GM18867 (cell line): ENCODE data around the gene RBM4B.

ENCODE experiments used
- ATAC-seq: cut with Tn5 transposase; IDR thresholded peaks from one replicate; pipeline ENCODE4 v1.9.1; 2021; ENCODE audit warnings: mild to moderate bottlenecking, moderate library complexity; ENCODE audit not compliant: unreplicated experiment

RBM4B gene

DNA sequence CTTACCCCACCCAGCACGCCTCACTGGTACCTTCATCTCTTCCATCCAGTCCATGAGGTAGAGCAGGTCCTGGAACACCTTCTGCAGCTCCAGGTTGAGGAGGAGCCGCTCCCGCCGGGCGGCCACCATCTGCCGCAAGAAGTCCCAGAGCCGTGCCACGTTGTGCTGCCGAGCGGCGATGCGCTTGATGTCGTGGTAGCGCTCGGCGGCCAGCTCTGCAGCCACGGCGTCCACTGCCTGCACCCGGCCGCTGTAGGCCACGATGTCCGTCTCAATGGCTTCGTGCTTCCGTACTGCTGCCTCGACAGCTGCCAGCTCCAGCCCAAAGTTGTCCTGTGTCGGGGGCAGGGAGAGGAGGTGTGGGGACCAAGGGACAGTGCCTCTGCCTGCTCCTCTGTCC, 29.8 kb upstream of the RBM4B start:
- no peak for ATAC-seq

DNA sequence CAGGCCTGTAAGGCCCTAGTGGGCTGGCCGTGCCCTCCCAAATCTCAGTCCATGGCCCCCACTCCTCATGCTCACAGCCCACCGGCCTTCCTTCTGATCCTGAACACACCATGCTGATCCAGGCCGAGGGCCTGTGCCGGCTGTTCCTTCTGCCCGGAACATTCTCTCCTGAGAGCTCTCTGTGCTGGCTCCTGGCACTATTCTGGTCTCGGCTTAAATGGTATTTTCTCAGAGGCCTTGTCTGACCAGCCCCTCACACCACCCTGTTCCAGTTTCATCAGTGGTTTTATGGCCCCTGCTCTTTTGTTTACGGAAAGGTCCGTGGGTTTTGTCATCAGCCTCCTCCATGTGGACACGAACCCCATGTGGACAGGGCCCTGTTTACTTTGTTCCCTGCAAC, 29.3 kb upstream of the RBM4B start:
- no peak for ATAC-seq

DNA sequence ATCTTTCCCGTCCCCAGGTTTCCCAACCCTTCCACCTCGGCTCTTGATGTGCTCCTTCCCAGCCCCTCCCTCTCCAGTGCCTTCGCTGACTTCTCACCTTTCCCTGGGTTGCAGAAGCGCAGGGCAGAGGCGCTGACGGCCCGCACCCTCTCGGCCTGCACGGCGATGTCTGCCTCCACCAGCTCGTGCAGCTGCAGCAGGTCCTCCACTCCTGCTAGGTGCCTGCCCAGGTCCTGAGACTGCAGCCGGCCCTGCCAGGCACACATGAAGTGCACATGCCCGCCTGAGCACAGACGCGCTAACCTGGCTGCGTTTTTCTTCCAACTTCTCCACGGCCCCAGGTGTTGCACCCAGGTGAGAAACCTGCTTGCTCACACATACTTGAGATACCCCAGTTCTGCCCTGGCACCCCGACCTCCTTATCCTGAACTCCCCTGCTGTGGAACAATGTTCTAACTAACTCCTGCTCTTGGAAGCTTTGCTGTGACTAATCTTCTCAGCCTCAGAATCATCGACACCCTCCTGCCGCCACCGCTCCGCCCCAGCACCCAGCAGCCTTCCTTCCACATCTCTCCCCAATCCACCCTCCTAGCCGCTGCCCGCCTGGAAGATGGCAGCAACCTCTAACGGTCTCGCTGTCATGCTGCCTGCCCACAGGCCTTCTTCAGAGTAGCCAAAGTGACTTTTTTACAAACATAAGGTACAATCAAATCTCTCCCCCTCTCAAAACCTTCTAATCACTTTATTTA, 28.1 kb upstream of the RBM4B start:
- ATAC-seq: no peak

DNA sequence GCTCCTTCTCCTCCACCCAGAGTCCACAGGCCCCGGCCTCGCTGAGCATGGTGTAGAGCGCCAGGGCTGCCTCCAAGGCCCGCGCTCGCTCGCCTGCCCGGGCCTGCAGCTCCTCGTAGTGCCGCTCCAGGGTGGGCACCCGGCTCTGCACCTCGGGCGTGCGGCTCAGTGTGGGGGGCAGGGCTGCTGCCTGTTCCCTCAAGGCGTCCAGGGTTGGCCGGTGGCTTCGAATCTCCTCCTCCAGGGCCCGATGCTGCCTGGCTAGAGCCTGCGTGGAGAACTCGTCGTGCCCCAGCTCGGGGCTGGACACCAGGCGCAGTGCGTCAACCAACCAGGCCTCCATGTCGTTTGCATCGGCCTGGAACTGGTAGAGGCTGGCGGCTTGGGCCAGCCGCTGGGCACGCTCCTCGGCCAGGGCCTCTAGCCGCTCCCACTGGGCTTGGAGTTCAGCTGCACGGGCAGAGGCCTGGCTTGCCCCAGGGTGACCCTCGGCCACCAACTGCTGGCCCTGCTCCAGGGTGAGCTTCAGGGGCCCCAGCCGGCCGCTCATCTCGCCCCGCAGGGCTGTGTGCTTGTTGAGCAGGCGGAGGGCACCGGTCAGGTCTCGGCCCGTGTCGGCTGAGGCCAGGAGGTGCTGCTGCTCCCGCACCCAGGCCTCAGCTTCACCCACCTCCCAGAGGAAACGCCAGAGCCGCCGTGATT, 27.1 kb upstream of the RBM4B start:
- no peak for ATAC-seq

DNA sequence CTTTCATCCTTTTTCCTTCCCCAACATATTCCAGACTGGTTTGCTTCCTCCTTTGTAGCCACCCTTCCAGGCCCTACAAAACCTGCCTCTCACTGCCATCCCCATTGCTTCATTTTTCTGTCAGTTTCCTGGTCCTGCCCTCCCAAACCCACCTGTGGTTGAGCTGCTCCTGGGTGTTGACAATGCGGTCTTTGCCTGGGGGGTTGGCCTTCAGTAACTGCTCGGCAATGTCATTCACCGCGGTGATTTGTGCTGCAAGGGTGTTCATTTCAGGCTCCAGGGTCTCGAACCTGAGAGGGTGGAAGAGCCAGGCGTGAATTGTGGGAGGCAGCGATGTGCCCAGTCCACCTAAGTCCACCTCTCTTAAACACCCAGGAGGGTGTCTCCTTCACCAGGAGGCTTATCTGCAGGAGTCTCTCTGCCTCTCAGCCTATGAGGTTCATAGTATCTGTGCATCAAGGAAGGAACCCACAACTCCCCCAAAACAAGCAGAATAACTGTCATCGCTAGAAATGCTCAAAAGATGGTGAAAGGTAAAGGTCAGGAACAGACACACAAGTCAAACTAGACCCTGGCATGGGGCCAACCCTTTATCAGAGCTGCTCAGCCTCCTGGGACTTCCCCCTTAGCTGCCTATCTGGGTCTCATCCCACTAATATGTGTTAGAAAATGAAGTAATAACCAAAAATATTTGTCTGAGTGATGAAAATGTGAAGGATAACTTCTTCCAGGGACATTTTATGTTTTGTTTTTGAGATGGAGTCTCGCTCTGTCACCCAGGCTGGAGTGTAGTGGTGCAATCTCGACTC, 23.9 kb upstream of the RBM4B start:
- ATAC-seq: no peak

DNA sequence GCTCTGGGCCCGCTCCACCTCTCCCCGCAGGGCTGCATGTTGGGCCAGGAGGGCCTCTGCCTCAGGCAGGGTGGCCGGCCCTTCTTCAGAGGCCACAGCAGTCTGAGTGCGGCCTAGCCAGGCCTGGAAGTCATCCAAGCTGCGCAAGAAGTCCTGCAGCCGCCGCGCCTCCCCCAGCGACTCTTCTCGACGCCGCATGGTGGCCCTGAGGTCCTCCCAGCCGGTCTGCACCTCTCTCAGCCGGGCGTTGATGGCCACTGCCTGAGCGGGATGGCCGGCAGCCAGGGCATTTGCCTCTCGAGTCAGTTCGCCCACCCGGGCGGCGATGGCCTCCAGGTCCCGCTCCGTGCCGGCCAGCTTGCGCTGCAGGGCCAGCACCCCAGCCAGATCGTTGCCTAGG, 23.1 kb upstream of the RBM4B start:
- ATAC-seq: no peak

DNA sequence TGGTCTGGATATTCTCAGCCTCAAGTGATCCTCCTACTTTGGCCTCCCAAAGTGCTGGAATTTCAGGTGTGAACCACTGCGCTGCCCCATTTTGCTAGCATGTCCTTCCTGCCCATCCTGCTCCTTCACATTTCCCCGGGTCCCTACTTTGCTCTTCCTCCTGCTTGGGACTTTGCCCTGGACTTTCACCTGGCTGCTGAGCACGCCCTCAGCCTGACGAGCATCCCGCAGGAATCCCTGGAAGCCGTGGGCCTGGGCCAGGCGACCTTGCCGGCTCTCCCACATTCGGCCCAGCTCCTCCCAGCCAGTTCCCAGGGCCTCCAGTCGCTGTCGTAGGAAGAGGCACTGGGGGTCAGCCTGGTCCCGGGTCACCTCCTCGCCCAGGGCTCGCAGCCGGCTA, 22.6 kb upstream of the RBM4B start:
- no peak for ATAC-seq

DNA sequence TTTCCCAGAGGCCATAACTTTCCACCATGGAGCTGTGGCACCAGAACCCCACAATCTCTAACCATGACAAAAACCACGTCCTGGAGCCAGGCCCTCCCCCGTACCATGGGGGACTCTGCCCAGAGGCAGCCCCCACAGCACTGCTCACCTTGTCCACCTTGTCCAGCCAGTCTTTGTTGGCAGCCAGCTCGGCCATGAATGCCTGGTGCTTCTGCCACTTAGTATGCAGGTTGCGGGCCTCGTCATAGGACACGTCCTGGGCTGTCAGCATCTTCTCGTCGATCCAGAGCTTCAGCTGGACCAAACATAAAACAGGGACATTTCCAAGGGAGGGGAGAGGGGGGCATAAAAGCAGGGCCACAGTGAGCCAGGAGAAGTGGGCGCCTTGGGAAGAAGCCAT, 20.8 kb upstream of the RBM4B start:
- ATAC-seq: no peak

DNA sequence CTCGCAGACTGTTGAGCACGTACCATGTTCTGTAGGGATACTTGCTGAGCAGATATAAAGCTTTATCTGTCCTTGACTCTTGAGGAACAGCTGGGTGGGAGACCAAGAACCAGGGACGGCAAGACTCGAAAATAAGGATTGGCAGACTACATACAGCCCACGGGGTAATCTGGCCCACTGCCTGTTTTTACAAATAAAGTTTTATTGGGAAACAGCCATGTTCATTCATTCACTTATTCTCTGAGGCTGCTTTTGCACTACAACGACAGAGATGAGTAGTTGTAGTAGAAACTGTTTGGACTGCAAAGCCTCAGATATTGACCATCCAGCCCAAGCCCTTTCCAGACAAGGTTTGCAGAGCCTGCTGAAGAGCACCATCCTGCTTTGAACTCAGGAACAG, 20.3 kb upstream of the RBM4B start:
- ATAC-seq: no peak

DNA sequence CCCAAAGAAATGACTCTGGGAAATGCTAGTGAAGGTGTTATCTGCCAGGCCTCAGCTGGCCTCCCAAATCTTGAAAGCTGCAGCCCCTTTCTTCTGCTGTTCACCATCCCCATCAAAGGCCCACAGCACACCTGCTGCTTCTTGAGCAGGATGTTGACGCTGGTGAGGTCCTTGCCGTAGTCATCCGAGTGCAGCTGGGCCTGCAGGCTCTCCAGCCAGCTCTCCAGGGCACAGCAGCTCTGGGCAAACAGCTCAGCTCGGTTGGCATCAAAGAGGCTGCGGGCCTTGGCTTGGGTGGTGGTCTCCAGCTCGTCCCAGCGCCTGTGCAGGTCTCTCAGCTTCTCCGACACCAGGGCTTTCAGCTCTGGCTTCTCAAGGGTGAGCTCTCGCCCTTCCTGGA, 18.5 kb upstream of the RBM4B start:
- no peak for ATAC-seq

DNA sequence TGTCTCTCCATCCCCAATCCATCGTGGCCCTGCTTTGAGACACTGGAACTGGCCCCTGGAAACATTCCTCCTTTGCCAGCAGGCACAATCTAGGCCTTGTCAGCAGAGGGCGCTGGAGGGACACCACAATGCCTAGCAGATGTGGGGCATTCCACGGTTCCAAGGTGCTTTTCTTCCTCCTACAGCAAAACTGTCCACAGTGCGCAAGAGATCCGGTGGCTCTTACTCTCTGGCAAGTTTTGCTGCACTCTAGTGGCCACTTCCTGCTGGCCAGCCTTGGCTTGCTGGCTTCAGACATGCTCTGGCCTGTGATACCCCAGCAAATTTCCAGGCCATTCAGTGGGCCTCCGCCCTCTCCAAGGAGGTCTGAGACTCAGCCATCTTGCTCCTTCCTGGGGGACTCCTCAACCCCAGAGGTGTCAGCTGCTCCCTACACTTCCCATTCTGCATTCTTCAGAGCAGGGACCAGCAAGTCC, 17.1 kb upstream of the RBM4B start:
- ATAC-seq: peak; percentile 50

DNA sequence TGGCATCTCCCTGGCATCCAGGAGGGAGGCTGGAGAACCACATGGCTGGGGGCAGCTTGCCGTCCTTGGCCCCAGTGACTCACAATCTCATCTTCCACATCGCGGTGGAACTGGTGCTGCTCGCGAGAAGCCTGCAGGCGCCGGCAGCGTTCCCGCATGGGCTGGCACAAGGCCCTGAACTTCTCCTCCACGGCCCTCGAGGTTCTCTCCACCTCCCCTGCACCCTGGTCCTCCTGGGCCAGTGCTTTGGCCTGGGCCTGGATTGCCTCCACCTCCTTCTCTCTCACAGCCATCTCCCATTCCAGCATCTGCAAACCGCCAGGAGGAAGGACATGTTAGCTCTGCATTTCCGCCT, 16.3 kb upstream of the RBM4B start:
- no peak for ATAC-seq

DNA sequence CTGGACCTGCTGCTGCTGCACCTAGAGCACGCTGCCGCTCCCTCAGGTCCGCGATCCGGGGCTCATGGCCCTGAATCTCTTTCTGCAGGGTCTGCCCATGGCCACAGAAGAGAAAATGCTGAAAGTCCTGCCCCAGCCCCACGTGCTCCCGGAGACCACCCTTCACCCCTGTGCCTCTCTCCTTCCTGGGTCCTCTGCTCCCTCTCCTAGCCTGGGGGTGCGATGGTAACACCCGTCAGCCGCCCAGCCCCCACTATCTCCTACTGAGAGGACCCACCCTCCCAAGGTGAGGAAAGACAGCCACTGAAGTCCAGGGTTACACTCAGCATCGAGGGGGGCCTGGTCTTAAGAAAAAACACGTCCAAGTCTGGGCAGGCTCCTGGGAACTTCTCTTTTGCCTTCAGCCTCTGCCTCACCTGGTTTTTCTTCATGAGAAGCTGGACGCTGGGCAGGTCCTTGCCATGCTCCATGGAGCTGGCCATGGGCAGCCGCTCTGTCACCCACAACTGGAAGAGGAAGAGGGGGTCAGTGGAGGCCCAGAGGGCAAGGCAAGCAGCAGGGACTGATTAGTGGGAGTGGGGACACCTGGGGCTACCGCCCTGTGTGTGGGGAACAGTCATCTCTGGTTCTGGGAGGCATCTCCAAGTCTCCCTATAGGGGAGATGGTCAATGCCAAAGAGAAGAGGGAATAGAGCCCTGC, 15.8 kb upstream of the RBM4B start:
- no peak for ATAC-seq

DNA sequence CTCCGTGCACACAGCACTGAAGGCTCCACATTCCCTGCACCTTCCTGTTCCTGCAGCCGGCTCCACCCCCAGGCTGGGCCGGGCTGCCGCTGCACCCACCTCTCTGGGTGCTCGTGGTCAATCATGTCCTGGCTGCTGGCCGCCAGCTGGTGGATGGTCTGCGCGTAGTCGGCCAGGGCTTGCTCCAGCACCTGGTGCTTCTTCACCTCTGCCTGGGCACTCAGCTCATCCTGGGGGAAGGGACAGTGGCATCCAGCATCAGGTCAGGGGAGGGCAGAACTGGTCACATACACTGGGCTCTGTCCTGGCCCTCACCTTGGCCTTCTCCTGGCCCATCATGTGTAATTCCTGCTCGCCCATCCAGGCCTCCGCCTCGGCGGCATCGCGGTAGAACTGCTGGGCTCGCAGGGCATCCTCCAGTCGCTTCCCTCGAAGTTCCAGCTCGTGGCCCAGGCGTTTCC, 15.2 kb upstream of the RBM4B start:
- ATAC-seq: no peak

DNA sequence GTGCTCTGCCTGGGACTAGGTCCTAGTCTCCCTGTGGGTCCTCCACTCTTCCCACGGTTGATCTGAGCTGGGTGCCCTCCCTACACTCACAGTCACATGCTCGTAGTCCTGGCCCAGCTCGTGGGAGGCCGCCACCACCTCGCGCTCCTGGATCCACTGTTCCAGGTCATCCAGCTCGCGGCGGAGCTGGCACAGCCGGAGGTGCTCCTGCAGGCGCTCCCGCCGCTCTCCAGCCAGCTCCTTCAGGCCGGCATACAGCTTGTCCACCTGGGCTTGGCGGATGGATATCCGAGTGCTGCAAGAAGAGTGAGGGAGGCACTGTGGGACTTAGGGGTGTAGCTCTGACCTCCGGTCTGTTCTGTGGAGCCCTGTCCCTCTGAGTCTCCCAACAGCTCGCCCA, 14.8 kb upstream of the RBM4B start:
- no peak for ATAC-seq

DNA sequence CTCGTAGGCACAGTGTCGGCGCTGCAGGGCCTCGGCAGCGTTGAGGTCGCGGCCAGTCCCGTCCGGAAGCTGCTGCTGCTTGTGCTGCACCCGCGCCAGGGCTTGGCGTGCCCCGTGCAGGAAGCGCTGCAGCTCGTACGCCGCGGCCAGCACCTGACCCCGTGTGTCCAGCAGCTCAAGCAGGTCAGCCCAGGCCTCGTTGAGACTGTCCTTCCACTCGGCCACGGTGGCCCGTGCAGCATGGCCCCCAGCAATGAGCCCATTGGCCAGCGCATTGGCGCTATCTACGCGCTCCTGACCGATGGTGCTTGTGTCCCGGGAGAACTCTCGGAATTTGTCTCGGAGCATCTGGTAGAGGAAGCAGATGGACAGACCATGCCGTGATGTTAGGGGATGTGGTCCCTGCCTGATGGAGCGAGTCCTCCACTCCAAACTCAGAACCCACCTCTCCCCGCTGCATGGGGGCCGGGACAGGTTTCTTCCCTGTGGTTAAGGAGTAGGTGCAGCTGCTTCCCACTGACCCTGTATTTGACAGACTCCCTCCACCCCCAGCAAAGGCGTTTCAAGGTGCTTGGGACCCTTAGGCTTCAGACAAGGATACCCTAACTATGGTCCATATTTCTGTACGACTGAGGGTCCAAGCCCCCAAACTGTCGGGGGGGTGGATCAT, 13.8 kb upstream of the RBM4B start:
- no peak for ATAC-seq

DNA sequence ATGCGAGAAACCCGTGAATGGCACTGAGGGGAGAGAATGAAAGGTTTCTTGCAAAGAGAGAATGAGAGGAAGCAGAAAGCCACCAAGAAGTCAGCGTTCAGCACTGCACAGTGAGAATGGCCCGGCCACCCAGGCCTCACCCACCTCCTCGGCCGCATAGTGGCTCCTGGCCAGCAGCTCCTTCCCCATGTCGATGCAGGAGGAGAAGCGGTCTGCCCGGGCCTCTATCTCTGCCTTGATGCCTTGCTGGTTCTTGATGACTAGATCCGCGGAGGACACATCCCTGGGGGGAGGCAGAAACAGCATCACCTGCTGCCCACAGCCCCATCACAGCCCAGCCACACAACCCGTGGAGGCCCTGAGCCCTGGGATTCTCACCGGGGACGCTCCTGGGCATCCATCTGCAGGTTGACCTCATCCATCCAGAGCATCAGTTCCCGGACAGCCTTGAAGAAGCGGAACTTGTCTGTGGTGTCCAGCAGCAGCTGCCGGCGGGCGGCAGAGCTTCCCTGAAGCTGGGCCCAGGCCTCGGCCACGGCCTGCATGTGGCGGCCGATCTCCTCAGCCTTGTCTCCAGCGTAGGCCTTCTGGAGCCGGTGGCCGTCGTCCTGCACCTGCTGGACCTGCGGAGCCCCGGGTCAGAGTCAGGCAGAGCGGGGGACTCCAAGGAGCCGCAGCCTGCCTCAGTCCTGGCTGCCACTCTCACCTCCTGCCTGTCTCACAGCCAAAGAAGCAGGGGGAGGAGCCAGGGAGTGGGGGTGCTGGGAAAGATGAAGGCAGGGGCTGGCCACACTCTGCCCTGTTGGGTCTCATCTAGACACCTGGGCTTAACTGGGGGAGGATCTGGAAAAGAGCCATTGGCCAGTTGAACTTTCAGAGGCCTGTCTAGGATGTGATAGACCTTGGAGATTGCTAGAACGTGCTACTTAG, 12.2 kb upstream of the RBM4B start:
- ATAC-seq: no peak

DNA sequence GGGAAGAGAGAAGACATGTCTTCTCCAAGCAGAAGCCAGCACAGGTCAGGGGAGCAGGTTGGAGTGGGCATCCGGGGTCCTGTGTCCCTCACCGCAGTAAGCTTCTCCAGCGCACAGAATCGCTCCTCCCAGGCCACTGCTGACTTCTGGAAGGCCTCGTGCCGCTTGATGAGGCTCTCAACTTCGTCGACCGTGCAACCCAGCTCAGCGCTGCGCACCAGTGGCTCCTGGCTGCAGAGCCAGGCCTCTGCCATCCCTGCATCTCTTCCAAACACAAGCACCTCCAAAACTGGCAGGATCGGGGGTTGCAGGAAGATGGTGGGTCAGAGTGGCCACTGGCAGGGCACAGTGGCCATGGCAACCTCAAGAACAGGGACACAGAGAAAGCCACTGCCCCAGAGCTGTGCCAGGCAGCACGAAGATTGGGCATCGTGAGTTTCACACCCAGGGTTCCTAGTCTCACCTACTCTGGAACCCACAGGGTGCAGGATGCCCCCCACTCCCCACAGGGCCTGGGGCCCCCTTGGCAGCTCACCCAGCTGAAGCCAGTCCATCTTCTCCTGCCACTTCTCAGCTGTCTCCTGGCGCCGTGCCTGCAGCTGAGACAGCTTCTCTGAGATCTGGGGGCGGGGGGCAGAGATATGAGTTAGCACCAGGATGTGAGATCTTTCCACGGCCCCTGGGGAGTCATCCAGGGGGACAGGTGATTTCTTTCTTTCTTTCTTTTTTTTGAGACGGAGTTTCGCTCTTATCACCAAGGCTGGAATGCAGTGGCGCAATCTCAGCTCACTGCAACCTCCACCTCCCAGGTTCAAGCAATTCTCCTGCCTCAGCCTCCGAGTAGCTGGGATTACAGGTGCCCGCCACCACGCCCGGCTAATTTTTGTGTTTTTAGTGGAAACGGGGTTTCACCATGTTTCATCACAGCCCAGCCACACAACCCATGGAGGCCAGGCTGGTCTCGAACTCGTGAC, 11.2 kb upstream of the RBM4B start:
- ATAC-seq: no peak
